ENCODE measurements around the gene ABHD17A. TPM values are rescaled to one million over a fixed set of nuclear protein-coding genes. Genes with fewer than 3 reads are reported as not detected.
"Not testable (repeated sequence)": the region's sequence is repeated elsewhere in the genome, so short reads cannot be mapped to it uniquely, and the experiment has no call there.

ABHD17A gene
- polyA plus RNA-seq, 3 donors, result 69.8 to 96.1 (median 79.0) TPM

GRCh38 chr19:1882089-1882785 is 3.1 kb downstream of the ABHD17A start:
- no peak for TF ChIP-seq CTCF (IDR thresholded peaks at IDR 0.05)
- 83% methylated on average over 21 of the region's 31 CpGs for WGBS (ENCODE audit: insufficient coverage)
- H3K9me3 ChIP-seq (replicated peaks in 1 of 2; ENCODE audit: control insufficient read depth in 1 of 2, insufficient read depth in 1 of 2, low read length in 2 of 2), result no peaks in the 10 kb centered on the region
- peak overlapping the region in 1 of 3 experiments; percentile 79 for H3K4me3 ChIP-seq (replicated peaks in 1 of 3; ENCODE audit: low read depth in 2 of 3, low read length in 3 of 3)
- H3K27ac Mint-ChIP-seq, result peak overlapping the region in 4 of 7 donors; percentile 17 to 63 (median 38)
- intact Hi-C loops (cut with micrococcal nuclease), result no loop called here
- H3K36me3 ChIP-seq (replicated peaks in 1 of 2; ENCODE audit: control insufficient read depth in 1 of 2, insufficient read depth in 2 of 2, low read length in 2 of 2), result peaks cover 11 to 18% of the 10 kb centered on the region in 2 donors
- no peak for DNase-seq
- H2AFZ ChIP-seq (ENCODE audit: insufficient read depth, low read depth, low read length, poor library complexity, severe bottlenecking), result no peak overlapping the region
- H3K4me1 ChIP-seq (ENCODE audit: control insufficient read depth in 1 of 2, insufficient read depth in 2 of 2, low read length in 2 of 2), result peaks cover 30 to 34% of the 10 kb centered on the region in 2 donors
- H3K79me2 ChIP-seq (ENCODE audit: insufficient read depth, low read length), result peaks cover 45% of the 10 kb centered on the region
- H3K4me3 Mint-ChIP-seq, result peak overlapping the region; percentile 20 to 100
- H3K4me2 ChIP-seq (replicated peaks; ENCODE audit: extremely low read depth, low read length, poor library complexity, severe bottlenecking), result peak overlapping the region; percentile 89
- peaks cover 16 to 28% of the 10 kb centered on the region in 2 donors for H3K36me3 Mint-ChIP-seq
- H3K9me3 Mint-ChIP-seq, result peaks cover 0 to 1% (median 0%) of the 10 kb centered on the region in 7 donors
- H3K27ac ChIP-seq (ENCODE audit: low read depth in 1 of 2, low read length in 2 of 2), result peak overlapping the region in 1 of 2 donors; percentile 85
- H4K20me1 ChIP-seq (ENCODE audit: insufficient read depth, low read length), result peaks cover 42% of the 10 kb centered on the region
- no peak overlapping the region for H3K9ac ChIP-seq (ENCODE audit: insufficient read depth, low read length, poor library complexity, severe bottlenecking)
- no peaks in the 10 kb centered on the region for H3K27me3 ChIP-seq (ENCODE audit: control insufficient read depth in 2 of 2, insufficient read depth in 2 of 2, low read length in 2 of 2)
- peaks cover 0 to 4% (median 0%) of the 10 kb centered on the region in 3 donors for H3K27me3 Mint-ChIP-seq (ENCODE audit: low read depth in 3 of 3)
- peaks cover 27% of the 10 kb centered on the region for H3K4me1 Mint-ChIP-seq

DNA sequence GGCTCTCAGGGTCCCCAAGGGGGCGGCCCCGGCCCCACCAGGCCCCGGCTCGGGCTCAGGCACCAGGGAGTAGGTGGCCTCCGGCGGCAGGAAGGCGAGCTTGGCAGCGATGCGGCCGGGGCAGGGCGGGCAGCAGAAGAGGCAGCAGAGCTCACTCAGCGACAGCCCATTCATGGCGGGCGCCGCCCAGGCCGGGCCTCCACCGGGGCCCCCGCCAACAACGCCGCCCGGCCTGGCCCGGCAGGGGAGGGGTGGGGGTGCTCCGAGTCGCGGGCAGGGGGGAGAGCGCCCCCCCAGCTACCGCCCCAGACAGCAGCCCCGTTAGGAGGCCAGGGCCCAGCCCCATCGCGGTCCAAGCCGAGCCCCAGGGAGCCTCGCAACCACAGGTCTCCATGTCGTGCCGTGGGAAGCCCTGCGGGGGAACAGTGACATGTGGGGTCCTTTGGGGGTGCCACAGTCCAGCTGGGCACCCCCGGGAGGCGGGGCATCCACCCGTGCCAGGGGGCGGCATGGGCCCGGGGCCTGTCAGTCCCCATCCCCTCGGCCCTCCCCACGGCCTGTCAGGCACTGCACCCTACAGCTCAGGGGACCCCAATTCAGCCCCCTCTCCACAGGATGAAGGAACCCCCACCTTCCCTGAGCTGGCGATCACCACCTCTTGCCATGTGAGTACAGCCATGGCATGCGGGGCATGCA is 3.8 kb downstream of the ABHD17A start:
- H3K4me3 ChIP-seq (replicated peaks in 1 of 3; ENCODE audit: low read depth in 2 of 3, low read length in 3 of 3); intact Hi-C loops (cut with micrococcal nuclease); DNase-seq; H3K27ac Mint-ChIP-seq; H3K9me3 Mint-ChIP-seq; H3K4me3 Mint-ChIP-seq; H2AFZ ChIP-seq (ENCODE audit: insufficient read depth, low read depth, low read length, poor library complexity, severe bottlenecking); H3K27ac ChIP-seq (ENCODE audit: low read depth in 1 of 2, low read length in 2 of 2); H3K9me3 ChIP-seq (replicated peaks in 1 of 2; ENCODE audit: control insufficient read depth in 1 of 2, insufficient read depth in 1 of 2, low read length in 2 of 2); H3K27me3 ChIP-seq (ENCODE audit: control insufficient read depth in 2 of 2, insufficient read depth in 2 of 2, low read length in 2 of 2); H3K4me2 ChIP-seq (replicated peaks; ENCODE audit: extremely low read depth, low read length, poor library complexity, severe bottlenecking); H3K27me3 Mint-ChIP-seq (ENCODE audit: low read depth in 3 of 3); H3K9ac ChIP-seq (ENCODE audit: insufficient read depth, low read length, poor library complexity, severe bottlenecking): not testable (repeated sequence)
- 94% methylated on average over 14 of the region's 44 CpGs for WGBS (ENCODE audit: insufficient coverage)
- Histone ChIP-seq H3K4me1 (ENCODE audit: control insufficient read depth in 1 of 2, insufficient read depth in 2 of 2, low read length in 2 of 2) (peaks cover 33 to 37% of the 10 kb centered on the region in 2 donors), H3K36me3 (replicated peaks in 1 of 2; ENCODE audit: control insufficient read depth in 1 of 2, insufficient read depth in 2 of 2, low read length in 2 of 2) (peaks cover 11 to 18% of the 10 kb centered on the region in 2 donors), H3K79me2 (ENCODE audit: insufficient read depth, low read length) (peaks cover 45% of the 10 kb centered on the region), H4K20me1 (ENCODE audit: insufficient read depth, low read length) (peaks cover 42% of the 10 kb centered on the region)
- Mint-ChIP-seq H3K36me3 (peaks cover 16 to 28% of the 10 kb centered on the region in 2 donors), H3K4me1 (peaks cover 27% of the 10 kb centered on the region)

Data from CD14-positive monocyte (primary cell).